Measurements from ENCODE around the gene NTRK2. TPM values are rescaled to one million over a fixed set of nuclear protein-coding genes. Genes with fewer than 3 reads are reported as not detected.

Gene NTRK2
- total and polyA plus RNA-seq, 7 donors = 0.46 to 3.0 (median 2.1) TPM

DNA sequence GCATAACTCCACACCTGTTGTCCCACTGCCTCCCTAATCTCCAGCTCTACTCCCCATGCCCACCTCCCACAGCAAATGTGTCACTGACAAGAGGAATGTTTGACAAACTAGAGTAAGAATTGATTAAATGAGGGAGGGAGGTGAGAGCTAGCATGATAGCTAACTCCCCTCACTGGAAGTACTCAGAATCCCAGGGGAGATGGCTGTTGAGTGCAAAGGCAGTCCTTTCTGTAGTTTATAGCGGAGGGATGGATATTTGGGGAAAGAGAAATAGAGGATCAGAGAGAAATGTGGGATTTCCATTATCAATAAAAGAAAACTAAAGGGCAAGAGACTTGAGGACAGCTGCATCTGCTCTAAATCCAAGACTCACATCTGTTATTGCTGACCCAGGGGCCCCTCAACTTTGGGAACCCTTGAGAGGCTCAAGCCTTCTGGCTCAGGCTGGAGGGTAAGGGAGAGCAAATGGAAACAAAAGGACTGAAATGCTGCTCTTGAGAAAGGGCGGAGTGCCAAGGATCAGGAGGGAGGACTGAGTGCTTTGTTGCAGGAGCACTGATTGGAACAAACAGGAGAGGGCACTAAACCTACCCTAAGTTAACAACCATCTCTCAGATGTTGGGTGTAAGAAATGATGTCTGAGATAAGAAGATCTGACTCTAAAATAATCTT is 372.1 kb downstream of the NTRK2 start:
- intact Hi-C loops (cut with DNase I) = no loop called here
- 89 to 95% methylated on average over 2 of the region's 2 CpGs for WGBS, 2 donors

DNA sequence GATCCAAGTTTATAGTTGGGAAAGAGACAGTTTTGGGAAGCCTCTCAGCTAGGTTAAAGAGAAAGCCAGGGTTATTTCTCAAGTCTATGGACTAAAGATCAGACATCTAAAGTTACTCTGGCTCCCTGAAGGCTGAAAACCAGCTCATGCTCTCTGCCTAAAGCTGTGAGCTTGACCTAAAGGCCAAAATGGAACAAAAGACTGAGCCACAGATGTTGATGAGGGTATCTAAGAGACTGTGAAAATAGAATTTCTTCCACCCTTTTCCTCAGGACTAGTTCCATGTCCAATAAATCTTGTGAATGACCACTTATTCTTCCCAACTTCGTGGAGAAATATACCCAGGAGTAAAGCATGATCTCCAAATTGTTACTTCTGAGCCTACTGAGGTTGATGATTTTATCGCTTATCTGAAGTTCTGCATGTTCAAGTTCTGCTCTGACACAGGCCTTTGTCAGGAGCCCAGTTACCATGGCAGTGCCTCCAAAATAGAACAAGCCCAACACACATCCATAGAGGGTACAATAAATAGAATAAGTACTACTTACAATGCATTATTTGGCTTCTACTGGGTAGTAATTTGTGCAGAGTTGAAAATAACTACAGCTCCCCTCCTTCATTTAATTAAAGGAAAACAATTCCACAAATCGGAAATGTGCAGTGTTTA is 373.6 kb downstream of the NTRK2 start:
- H3K9me3 ChIP-seq = no peaks in the 10 kb centered on the region
- intact Hi-C loops (cut with DNase I) = no loop called here
- 83 to 86% methylated on average over 3 of the region's 3 CpGs for WGBS, 2 donors
- no peak overlapping the region for H3K4me3 ChIP-seq
- H3K27me3 ChIP-seq = no peaks in the 10 kb centered on the region
- H3K27ac ChIP-seq = no peak overlapping the region
- H3K4me1 ChIP-seq = no peaks in the 10 kb centered on the region
- no peaks in the 10 kb centered on the region for H3K36me3 ChIP-seq
- TF ChIP-seq CTCF (IDR thresholded peaks at IDR 0.05) (no peak), EP300 (IDR thresholded peaks at IDR 0.05) (no peak), POLR2AphosphoS5 (IDR thresholded peaks at IDR 0.05) (no peak), POLR2A (IDR thresholded peaks at IDR 0.05) (no peak)
- no peak for DNase-seq

More for the DNA sequence above, 372.1 kb downstream of the NTRK2 start:
- H3K36me3 ChIP-seq = no peaks in the 10 kb centered on the region
- H3K4me1 ChIP-seq = no peaks in the 10 kb centered on the region
- H3K27me3 ChIP-seq = peaks cover 0 to 2% (median 0%) of the 10 kb centered on the region in 3 donors
- no peaks in the 10 kb centered on the region for H3K9me3 ChIP-seq
- H3K27ac ChIP-seq = no peak overlapping the region
- DNase-seq = no peak
- no peak for TF ChIP-seq CTCF (IDR thresholded peaks at IDR 0.05)
- TF ChIP-seq EP300 (IDR thresholded peaks at IDR 0.05) = no peak
- no peak for TF ChIP-seq POLR2AphosphoS5 (IDR thresholded peaks at IDR 0.05)
- no peak for TF ChIP-seq POLR2A (IDR thresholded peaks at IDR 0.05)
- no peak overlapping the region for H3K4me3 ChIP-seq

GRCh38 chr9:85045271-85045670 is 375.7 kb downstream of the NTRK2 start:
- H3K27me3 ChIP-seq = no peaks in the 10 kb centered on the region
- no peak for TF ChIP-seq EP300 (IDR thresholded peaks at IDR 0.05)
- TF ChIP-seq POLR2AphosphoS5 (IDR thresholded peaks at IDR 0.05) = no peak
- no peak for TF ChIP-seq POLR2A (IDR thresholded peaks at IDR 0.05)
- no peak for TF ChIP-seq CTCF (IDR thresholded peaks at IDR 0.05)
- no peak overlapping the region for H3K27ac ChIP-seq
- DNase-seq = no peak
- no peaks in the 10 kb centered on the region for H3K4me1 ChIP-seq
- no peaks in the 10 kb centered on the region for H3K9me3 ChIP-seq
- H3K4me3 ChIP-seq = no peak overlapping the region
- no peaks in the 10 kb centered on the region for H3K36me3 ChIP-seq
- intact Hi-C loops (cut with DNase I) = no loop called here
- 77 to 88% methylated on average over 6 of the region's 6 CpGs for WGBS, 2 donors

GRCh38 chr9:85046475-85046874 is 376.9 kb downstream of the NTRK2 start:
- TF ChIP-seq POLR2A (IDR thresholded peaks at IDR 0.05) = no peak
- no peak for TF ChIP-seq POLR2AphosphoS5 (IDR thresholded peaks at IDR 0.05)
- TF ChIP-seq EP300 (IDR thresholded peaks at IDR 0.05) = no peak
- no peak for TF ChIP-seq CTCF (IDR thresholded peaks at IDR 0.05)
- WGBS, 2 donors = 87% methylated on average over 4 of the region's 4 CpGs
- Histone ChIP-seq H3K4me1 (no peaks in the 10 kb centered on the region), H3K4me3 (no peak overlapping the region), H3K9me3 (no peaks in the 10 kb centered on the region), H3K27ac (no peak overlapping the region), H3K27me3 (no peaks in the 10 kb centered on the region), H3K36me3 (no peaks in the 10 kb centered on the region)
- no peak for DNase-seq
- intact Hi-C loops (cut with DNase I) = no loop called here
